GM12873 (cell line): ENCODE measurements around the gene SLC25A47.

ENCODE experiments used
- TF ChIP-seq, protein P1 (sequence below): IDR thresholded peaks from 2 replicates; pipeline ENCODE4 v1.5.1; 2012; ENCODE audit warnings: low read depth, mild to moderate bottlenecking, moderate library complexity, low read length, control low read depth; ENCODE audit not compliant: insufficient read depth; ENCODE audit errors: missing control alignments

The SLC25A47 gene

DNA sequence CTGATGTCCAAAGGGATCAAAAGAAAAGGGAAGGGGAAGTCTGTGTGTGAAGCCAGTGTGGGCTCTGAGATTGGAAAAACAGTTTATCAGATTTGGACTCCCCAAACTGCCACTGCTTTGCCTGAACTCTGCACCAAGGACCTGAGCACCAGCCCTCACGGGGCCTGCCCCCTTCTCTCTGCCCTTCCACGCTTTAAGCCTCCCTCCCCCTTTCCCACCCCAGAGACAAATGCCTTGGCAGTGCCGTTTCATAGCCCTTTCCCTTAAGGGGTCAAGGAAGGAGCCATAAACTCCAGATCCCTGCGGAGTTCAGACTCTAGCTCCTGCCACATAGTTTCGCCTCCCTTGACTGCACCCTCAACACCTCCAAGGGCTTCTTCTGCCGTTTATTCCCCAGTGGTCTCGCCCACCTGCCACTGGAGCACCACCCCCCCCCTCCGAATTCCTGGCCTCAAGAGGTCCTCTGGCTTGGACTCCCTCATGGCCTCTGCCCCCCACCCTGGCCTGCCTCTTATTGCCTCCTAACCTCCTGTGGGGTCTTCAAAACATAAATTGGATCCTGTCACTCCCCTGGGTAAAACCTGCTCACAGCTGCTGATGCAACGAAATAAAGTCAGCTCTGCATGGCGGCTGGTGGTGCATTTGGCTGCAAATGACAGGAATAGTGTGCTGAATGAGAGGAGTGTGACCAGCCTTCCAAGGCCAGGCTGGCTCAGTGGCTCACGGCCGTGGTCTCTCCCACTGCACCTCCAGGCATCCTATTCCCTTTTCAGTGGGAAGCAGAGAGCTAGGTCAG is 35.7 kb upstream of the SLC25A47 start:
- TF ChIP-seq, protein P1, sequence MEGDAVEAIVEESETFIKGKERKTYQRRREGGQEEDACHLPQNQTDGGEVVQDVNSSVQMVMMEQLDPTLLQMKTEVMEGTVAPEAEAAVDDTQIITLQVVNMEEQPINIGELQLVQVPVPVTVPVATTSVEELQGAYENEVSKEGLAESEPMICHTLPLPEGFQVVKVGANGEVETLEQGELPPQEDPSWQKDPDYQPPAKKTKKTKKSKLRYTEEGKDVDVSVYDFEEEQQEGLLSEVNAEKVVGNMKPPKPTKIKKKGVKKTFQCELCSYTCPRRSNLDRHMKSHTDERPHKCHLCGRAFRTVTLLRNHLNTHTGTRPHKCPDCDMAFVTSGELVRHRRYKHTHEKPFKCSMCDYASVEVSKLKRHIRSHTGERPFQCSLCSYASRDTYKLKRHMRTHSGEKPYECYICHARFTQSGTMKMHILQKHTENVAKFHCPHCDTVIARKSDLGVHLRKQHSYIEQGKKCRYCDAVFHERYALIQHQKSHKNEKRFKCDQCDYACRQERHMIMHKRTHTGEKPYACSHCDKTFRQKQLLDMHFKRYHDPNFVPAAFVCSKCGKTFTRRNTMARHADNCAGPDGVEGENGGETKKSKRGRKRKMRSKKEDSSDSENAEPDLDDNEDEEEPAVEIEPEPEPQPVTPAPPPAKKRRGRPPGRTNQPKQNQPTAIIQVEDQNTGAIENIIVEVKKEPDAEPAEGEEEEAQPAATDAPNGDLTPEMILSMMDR: no peak

DNA sequence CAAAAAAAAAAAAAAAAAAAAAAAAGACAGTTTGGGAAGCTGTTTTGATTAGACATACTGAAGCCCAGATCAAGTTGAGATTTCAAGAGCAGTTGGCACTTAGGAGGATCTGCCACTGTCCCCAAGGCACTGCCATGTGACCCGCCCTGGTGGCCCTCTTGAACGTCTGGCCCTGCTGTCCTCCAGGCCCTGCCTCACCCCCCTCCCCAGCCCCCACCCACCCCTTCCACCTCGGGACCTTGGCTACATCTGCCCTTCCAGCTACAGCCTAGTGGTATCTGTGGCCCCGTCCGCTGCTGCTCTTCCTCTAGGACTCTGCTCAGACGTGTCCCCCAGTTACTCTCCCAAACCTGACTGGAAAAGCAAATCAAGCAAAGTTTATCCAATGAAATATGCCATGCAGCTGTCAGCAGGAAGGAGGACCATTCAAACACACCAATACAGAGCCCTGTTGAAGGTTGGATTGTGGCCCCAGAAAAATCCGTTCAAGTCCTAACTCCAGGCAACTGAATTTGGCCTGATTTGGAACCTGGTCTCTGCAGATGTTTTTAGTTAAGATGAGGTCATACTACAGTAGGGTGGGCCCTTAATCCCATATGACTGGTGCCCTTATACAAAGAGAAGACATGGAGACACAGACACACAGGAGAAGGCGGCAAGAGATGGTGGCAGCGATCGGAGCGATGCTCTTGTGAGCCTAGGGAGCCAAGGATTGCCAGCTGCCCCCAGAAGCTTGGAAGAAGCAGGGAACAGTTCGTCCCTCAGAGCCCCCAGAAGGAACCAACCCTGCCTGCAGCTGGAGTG is 34.6 kb upstream of the SLC25A47 start:
- TF ChIP-seq, protein P1: no peak

DNA sequence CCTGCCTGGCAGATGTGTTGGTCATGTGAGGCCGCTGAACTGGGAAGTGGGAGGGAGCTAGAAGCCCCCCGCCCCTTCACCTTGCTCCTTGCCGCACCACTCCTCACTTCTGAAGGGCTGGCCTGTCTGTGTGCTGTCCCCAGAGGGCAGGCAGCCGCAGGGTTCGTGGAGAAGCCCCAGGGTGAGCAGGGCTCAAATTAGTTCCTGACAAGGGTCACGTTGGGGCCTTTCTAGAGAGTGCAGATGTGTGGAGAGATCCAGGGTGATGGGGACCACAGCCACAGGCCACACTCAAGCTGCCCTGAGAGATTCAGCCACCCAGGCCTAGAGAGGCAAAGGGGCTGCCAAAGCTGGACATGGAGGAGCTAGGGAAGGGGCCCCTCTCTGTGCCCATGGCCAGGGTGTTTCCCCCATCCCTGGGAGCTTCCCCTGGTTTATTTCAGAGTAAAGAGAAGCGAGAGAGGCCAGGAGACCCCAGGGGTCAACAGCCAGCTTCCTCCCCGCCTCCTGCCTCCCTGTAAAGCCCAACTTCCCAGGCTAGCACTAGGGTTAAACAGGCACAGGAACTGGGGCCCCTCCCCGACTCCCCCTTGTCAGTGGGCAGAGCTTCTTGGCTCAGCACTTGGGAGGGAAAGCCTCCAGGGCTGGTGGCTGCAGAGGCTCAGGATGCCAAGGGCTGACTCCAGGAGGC is 33.1 kb upstream of the SLC25A47 start:
- TF ChIP-seq, protein P1: no peak

DNA sequence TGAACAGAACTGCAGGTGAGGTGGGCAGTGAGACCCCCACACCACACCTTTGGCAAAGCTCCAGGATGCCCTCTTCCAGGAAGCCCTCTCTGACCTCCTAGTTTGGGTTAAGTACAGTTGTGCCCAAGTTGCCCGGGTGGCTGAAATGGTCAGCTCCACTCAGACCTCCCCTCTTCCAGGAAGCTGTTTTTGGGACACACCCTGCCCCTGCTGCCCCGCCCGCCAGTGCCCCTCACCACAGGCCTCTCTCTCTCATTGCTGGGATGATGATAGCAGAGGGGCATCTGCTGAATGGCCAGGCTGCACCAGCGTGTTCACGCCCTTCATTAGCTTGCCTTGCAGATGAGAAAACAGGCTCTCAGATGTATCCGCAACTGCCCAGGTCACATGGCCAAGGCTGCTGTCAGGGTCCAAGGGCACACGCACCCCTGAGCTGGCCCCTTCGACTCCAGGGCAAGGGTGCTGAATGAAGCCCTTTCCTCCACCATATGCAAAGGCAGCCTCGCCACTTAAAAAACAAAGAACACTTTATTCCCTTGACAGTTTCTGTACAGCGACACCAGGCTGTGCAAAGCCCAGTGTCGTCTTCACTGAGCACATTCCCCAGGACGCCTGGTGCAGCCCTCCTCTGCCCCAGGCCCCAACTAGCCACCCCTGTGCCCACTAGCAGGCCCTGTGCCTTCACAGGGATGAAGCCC is 32.4 kb upstream of the SLC25A47 start:
- TF ChIP-seq, protein P1: no peak

DNA sequence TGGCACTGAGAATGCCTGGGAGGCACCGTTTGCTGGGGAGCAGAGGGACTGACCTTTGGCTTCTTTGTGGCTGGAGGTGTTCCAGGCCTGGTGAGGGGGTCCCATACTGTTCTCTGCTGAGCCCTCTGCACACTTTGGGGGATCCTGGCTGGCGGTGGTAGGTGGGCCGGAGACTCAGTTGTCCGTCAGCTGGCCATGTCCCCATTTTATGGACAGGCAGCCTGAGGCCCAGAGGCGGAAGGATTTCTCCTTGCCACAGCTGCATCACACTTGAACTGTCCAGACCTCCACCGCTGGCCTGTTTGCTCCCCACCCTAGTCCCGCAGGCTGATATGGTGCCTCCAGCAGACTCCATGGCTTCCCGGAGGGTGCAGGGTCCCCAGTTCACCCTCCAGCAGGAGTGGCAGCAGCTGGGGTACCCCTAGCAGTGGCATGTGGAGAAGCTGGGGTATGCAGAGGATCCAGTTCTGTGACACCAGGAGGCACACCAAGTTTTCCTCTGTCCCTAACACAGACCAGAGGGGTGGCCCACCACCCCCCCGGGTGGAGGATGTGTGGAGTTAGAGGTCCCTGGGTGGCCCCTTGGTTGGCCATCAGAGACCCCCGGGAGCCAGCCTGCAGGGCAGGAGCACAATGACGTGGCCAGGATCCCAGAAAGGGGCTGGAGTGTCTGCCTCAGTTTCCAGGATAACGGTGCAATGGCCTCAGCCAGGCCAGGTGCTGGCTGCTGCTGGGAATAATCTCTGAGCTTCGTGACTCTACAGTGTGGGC is 31.6 kb upstream of the SLC25A47 start:
- TF ChIP-seq, protein P1: no peak

DNA sequence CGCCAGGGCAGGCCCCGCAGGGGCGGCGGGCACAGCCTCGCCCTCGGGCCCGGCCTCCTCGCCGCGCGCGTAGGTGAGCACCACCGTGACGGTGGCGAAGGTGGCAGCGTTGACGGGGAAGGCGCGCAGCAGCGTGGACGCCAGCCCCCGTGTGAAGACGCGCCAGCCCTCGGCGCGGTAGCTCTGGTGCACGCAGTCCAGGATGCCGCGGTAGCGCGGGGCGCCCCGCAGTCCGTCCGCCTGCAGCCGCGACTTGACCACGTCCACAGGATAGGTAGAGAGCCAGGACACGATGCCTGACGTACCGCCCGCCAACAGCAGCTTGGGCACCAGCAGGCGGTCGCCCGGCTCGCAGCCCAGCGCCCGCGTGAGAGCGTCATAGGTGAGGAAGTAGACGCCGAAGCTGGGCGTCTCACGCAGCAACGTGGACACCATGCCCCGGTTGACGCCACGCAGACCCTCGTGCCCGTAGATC is 30.8 kb upstream of the SLC25A47 start:
- TF ChIP-seq, protein P1: no peak
